ENCODE results near the gene DPP9.
A peak's percentile ranks its signal among the peaks of the same experiment; 100 is the strongest.

The DPP9 gene

DNA sequence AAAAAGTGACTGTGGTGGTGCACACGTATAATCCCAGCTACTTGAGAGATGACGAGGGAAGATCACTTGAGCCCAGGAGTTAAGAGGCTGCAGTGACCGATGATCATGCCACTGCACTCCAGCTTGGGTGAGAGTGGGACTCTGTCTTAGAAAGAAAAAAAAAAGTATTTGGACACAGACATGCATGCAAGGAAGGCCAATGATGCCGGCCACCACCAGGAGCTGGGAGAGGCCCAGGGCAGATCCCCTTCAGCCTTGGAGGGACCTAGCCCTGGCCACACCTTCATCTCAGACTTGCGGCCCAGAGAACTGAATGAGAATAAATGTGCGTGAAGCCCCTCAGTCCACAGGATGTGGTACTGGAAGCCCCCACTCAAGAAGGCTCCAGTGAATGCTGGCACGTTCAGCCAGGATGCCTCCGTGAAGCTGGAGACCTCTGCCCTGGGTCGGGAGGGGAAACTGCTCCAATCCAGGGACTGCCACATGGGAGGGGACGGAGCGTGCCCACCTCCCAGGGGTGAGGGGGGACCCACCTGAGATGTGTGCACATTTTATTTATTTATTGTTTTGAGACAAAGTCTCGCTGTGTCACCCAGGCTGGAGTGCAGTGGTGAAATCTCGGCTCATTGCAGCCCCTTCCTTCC, 69.7 kb downstream of the DPP9 start:
- no peak for DNase-seq

DNA sequence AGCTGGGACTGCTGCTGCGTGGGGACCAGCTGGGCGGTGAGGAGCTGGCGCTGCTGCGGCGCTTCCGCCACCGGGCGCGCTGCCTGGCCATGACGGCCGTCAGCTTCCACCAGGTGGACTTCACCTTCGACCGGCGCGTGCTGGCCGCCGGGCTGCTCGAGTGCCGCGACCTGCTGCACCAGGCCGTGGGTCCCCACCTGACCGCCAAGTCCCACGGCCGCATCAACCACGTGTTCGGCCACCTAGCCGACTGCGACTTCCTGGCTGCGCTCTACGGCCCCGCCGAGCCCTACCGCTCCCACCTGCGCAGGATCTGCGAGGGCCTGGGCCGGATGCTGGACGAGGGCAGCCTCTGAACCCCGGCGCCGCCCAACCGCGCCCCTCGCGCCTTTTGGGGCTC, 71.6 kb downstream of the DPP9 start:
- DNase-seq: no peak

DNA sequence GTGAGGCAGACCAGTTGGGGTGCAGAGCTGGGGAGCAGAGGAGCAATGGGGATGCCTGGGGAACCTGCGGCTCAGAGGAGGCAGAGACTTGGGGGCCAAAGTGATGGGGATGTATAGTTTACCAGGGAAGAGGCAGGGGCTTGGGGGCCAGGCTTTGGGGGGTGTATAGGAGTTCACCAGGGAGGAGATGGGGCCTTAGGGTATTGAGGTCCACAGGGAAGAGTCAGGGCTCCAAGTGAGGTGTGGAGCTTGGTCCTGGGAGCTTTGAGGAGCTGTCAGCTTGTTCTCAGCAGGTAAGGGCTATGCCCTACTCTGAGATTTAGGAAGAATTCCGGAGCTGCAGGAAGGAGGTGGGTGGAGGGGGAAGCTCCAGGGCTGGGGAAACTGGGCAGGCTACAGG, 73.5 kb downstream of the DPP9 start:
- DNase-seq: no peak

DNA sequence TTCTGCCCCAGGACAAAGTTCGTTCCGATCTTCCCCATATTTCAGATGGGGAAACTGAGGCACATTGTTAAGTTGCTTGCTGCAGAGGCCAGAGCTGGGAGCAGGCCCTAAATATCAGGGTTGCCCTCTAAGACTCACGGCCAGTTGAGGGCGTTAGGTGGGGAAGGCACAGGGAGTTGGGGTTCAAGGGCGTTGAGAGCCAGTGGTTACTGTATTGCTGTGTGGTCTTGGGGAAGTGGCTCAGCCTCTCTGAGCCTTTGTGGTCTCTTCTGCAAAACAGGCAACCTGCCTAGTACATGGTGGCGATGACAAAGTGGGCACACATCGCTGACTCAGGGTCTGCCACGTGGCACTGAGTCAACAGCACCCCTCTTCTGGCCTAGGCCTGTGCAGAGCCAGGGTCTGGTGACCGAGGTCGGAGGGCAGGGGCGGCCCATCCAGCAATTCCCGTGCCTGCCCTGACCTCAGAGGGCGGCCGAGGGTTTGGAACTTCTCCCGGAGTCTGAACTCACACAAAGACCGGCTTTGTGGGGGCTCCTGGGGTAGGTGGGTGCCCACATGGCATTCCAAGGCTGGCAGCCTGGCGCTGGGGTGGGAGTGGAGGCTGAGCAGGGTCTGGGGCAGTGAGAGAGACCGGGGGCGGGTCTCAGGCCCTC, 74.1 kb downstream of the DPP9 start:
- no peak for DNase-seq

DNA sequence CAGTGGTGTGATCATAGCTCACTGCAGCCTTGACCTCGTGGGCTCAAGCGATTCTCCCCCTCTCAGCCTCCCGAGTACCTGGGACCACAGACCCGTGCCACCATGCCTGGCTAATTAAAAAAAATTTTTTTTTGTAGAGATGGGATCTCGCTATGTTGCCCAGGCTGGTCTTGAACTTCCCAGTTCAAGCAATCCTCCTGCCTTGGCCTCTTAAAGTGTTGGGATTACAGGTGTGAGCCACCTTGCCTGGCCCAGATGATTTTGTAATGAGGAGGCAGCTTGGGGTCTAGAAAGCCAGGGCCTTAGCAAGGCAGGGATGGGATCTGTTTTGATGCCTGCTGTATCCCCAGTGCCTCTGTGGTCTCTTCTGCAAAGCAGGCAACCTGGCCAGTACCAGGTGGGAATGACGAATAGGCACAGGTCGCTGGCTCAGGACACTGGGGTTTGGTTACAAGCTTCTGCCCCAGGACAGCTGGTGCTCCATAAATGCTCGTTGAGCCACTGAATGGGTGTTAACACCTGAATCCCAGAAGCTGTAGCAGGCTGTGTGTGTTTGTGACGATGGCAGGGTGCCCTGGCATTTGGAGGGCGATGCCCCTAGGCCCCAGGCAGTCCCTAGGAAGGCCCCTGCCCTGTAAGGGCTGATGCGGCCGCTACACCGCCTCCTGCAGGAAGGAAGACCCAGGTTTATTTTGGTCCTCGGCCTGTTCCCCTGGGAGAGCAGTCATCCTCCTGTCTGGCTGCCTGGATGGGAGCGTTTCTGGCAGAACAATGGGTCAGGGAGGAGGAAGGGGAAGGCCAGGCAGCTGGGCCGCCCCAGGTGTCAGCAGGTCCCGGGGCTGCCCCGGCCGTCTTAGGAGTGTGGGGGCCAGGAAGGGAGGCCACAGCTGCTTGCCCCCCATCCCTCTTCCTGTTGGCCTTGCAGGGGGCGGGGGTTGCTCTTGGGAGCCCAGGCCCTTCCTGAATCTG, 75.7 kb downstream of the DPP9 start:
- no peak for DNase-seq

DNA sequence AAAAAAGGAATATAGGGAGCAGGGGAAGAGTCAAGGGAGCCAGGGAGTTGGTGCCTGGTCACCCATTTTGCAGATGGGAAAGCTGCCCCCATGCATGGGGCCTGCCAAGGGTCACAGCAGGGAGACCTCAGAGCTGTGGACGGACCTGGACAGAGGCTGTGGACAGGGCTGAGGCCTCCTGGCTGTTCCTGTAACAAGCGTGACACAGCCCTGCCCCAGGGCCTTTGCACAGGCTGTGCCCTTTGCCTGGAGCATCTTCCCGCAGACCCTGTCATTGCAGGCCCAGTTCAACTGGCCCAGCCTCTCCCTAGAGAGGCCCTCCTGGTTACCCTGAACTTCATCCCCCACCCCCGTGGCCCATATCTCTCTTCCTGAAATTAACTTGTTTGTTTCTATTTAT, 77.9 kb downstream of the DPP9 start:
- DNase-seq: no peak

DNA sequence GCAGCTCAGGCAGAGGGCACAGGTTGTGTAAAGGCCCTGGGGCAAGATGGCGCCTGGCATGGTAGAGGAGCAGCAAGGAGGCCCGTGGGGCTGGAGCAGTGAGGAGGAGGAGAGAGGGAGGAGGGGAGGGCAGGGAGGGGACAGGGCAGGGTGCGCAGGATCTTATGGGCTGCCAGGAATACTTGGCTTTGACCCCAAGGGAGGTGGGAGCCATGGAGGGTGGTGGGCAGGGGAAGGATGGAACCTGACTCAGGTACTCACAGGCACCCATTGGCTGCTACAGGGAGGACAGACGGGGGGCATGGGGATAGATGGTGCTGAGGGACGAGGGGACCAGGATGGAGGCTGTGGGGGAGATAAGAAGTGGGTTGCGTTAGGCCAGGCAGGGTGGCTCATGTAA, 81.0 kb downstream of the DPP9 start:
- DNase-seq: no peak

DNA sequence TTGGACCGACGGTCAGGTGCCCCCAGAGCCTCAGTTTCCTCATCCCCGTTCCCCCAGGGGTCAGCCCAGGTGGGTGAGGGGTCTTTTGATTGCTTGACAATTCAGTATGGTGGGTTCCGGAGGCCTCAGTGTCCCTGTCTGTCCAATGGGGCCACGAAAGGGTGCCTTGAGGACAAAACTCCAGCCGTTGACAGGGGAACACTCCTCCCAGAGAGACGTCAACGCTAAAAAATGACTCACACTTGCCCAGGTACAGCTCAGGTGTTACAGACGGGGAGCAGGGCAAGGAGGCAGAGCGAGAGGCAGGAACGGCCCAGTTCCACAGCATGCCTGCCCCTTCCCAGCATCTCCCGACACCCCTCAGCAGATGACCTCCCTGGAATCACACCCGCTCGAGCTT, 82.5 kb downstream of the DPP9 start:
- DNase-seq: no peak

DNA sequence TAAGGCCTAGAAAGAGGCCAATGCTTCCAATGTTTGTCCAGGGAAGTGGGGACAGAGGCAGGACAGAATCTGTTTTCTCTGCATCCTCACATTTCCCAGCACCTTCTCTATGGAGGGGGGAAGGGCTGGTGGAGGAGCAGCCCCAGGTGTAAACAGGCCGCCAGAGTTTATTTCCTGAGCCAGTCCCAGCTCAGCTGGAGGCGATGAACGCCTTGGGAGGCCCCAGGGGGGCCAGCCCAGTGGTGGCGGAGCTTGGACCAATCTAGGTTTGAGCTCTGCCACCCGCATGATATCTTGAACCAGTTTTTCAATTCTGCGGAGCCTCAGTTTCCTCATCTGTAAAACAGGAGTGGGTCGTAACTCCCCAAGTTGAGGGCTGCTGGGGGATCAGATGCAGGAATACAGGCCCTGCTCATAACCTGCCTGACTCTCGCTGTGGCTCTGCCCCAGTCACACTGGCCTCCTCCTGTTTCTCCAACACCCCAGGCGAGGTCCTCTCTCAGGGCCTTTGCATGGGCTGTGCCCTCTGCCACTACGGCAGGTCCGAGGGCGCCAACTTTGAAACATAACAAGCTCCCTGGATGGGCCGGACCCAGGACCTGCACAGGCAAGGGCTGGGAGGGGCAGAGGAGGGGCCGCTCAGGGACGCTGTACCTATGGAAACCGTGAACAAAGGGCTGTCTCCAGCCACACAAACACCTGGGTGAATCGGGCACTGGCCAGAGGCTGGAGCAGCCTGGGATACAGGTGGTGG, 83.2 kb downstream of the DPP9 start:
- DNase-seq: no peak

DNA sequence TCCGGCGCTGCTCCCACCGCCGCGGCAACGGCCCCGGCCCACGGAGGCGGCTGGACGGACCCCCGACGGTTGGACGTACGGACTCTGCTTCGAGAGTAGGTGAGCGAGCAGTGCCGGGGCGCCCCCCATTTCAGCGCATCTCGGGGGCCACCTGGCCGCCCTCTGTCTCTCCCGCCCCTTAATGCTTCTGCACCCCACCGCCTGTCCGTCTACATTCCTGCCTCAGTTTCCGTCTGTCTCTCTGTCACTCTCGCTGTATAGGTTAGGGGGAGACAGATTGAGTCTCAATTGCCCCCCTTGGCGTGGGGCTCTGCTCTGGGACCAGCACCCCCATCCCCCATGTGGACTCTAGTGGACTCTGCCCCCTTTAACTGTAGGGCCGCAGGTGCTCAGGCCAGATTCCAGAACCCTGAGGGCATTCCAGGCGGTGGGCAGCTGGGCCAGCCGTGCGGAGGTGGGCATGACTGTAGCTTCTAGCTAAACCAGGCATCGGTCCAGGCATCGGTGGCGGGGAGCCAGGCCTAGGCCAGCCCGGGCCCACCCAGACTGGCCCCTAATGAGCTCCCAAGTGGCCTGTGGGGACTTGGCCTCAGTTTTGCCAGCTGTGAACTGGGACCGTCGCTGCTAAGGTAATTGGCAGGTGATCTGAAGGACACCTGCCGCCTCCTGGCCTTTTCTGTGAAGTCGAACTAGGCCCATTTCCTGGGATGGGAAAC, 84.0 kb downstream of the DPP9 start:
- DNase-seq: no peak

DNA sequence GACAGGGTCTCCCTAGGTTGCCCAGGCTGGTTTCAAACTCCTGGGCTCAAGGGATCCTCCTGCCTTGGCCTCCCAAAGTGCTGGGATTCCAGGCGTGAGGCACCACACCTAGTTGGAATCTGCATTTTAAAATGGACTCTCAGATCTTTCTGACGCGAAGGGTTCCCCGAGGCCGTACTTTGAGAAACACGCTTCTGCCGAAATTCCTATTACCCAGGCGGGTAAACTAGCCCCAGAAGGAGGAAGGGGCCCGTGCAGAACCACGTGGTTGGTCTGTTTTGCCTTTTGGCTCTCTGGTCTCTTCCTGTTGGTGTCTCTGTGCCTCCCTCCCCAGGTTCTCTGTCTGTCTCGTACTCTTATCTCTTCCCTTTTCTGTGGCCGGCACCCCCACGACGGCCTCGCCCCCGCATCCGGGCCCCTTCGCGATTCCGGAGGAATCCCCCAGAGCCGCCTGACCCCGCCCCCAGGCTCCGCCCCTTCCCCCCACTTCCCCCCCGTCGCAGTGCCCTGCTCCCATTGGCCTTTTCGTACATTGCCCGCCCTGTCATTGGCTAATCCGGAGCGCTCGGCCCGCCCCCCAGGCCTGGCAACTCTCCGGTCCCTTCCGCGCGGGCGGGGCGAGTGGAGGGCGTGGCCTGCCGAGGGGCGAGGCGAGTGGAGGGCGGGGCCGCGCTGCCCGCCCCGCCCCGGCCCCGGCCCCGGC, 84.7 kb downstream of the DPP9 start, which contains the start of gene TNFAIP8L1:
Gene TNFAIP8L1, plus strand, starts transcription at position 689 of the 703 bp plus-strand sequence. CDS start 12,354 bp downstream, outside the sequence.
- DNase-seq: peak; percentile 99

DNA sequence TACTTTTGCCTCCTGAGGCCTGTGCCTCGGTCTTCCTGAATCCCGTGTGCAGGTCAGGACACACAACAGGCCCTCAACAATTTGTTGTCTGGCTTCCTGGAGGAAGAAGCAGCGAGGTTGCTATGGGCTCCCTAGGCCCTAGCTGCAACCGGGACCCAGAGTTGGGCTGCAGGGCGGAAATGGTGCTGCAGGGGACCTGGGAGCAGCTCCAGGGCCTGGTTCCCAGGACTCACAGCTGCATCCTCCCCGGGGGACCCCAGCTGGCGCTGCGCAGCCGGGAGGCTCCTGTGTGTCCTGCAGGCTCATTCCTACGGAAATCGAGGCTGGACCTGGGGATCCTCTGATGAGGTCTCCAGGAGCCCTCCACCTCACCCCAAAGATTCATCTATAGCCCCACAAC, 85.3 kb downstream of the DPP9 start:
- no peak for DNase-seq

DNA sequence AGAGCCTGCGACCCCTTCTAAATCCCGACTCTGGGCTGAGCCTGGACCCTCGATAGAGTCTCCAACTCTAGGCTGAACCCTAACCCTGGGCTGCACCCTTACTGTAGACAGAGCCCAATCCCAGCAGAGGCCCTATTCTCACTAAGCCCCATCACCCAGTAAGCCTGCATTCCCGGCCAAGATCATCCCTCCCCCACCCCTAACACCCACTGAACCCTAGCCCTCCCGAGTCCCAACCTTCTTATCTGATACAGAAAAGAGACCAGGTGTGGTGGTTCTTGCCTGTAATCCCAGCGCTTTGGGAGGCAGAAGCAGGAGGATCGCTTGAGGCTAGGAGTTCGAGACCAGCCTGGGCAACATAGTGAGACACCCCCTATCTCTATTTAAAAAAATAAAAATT, 86.9 kb downstream of the DPP9 start:
- no peak for DNase-seq

DNA sequence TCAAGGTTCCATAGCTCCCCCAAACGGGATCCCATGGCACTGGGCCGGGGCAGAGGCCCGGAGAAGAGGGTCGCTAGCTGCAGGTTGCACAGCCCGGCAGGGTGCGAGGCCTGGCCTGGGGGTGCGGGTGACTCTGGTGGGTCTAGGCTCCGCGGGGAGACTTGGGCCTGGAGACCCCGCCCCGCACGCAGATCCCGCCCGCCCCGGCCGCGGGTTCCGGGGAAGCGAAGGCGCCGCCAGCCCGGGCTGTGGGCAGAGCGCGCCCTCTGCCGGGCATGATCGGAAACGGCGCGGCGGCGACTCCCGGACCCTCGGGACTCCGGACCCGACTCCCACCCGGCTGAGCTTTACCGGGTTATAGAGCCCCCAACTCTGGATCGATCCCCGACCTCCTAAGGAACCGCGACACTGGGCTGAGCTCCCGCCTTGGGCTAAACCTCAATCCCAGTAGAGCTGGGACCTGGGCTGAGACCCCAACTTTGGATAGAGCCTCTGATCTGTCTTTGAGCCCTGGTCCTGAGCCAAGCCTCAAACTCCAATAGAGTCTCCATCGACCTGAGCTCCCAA, 87.4 kb downstream of the DPP9 start:
- peak; percentile 62 for DNase-seq

DNA sequence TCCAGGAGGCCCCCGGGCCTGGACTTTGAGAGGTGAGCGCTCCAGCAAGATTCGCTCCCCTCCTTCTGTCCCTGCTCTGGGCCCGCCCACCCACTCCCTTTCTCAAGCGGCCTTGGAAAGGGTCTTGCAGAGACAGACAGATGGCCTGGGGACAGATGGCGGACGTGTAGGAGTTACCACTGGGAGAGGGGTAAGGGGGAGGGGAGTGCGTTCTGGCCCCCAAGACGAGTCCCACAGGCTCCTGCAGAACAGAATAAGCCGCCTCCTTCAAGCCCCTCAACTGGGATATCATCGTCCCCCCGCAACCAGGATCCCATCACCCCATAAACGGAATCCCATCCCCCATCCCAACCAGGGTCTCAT, 87.9 kb downstream of the DPP9 start:
- DNase-seq: no peak

DNA sequence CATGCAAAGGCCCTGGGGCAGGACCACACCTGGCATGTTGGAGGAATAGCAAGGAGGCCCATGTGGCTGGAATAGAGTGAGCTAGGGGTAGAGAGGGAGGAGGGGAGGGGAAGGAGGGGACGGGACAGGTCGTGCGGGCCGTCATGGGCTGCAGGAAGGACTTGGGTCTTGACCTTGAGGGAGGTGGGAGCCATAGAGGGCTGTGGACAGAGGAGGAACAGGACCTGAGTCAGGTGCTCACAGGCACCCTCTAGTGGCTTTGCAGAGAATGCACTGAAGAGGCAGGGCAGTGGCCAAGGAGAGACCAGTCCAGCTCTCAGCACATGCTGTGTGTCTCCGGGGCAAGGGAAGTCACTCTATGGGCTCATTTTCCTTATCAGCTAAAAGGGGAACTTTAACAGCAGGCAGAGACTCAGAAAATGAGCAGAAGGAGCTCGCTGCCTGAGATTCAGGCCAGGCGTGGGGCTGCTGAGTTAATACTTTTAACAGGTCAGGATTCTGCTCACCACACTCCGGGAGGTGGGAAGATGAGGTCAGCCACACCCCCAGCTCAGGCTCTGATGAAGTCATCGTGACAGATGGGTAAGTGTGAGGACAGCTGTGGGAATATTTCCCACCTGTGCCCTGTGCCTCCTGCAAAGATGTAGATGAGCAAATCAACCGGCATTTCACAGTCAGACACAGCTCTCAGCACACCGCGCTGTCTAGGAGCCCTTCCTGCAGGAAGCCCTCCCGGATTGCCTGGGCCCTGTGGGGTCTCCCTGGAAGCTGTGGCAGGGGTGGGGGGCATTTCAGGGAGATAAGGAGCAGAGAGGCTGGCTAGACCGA, 90.3 kb downstream of the DPP9 start:
- no peak for DNase-seq
